ENCODE data around the gene TBC1D1.

TBC1D1 gene

DNA sequence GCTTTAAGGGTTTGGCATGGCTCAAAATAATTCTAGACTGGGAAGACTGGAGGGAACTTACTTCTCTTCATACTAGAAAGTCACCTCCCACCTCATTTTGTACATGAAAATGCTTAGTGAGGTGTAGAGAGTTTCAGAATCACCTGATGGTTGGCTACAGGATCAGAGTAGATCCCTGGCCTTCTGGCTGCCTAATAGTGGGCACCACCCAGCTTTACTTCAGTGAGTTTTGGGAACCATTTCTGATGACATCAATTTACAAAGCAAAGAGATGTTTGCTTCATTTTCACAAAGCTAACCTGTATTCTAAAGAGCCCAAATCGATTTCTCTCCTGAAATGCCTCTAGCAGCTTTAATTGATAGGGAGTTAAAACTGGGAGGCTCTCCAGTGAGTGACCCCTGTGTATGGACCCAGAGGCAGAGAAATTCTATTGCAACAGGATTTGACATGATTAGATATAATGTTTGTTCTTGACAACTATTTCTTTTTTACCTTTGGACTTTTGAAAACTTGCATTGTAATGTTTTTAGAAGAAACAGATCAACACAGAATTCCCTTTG is 249.8 kb downstream of the TBC1D1 start:
- Histone ChIP-seq H3K36me3 (replicated peaks) (no peaks in the 10 kb centered on the region; the same call in 1 of the 2 replicates), H3K27me3 (ENCODE audit: low read depth) (no peaks in the 10 kb centered on the region), H3K4me1 (no peaks in the 10 kb centered on the region), H3K4me3 (no peak overlapping the region), H3K9me3 (no peaks in the 10 kb centered on the region)
- in situ Hi-C loops (cut with MboI; ENCODE audit: low sequenced_read_pairs), result no loop called here
- DNase-seq (ENCODE audit: low spot score in 2 of 2), result no peak

DNA sequence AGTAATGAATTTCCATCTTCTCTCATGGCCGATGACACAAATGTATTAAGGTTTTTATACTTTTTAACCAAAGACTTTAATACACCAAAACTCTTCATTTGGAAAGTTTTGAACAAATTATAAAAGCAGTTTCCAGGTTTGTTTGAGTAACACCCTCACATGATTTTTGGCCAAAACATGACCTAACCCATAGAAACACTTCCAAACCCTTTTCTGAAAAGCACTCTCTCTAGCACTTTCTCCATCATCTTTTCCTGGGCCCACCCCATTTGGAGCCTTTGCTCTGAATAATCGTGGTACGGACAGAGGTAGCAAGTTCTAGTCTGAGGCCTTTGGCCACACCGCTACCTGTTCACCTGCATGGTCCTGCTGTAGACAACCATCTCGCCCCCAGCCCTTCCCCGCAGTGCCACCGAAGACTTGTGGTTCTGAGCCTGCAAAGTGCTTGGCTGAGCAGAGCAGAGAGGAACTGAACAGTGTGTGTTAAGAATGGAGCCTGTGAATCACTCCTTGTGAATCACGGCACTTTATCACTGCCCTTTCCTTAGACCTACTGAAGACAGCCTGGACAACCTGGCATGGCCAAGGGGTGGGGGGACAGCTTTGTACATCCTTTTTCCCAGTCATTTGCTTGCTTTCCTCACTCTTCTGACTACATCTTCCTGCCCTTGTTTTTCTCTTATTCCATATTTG is 251.1 kb downstream of the TBC1D1 start:
- no peaks in the 10 kb centered on the region; the same call in 1 of the 2 replicates for H3K36me3 ChIP-seq (replicated peaks)
- DNase-seq (ENCODE audit: low spot score in 2 of 2), result no peak
- in situ Hi-C loops (cut with MboI; ENCODE audit: low sequenced_read_pairs), result no loop called here
- no peaks in the 10 kb centered on the region for H3K9me3 ChIP-seq
- H3K4me3 ChIP-seq, result no peak overlapping the region
- H3K4me1 ChIP-seq, result no peaks in the 10 kb centered on the region
- H3K27me3 ChIP-seq (ENCODE audit: low read depth), result no peaks in the 10 kb centered on the region

DNA sequence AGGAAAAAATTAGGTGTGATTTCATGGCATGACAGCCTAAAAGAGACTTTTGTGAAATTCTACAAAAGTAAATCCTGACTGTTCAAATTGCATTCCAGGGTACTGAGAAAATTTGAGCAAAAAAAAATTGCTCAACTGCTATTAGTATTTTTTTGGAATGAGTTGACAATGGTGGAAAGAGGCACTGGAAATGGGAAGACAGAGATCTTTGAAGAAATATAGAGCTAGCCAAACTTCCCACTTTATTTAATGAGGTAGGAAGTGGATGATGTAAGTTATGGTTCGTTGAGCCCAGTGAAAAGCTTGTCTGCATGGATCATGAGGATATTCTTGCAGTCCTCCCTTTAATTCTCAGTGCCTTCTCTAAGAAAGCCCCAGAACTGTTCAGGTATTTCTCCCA is 253.1 kb downstream of the TBC1D1 start:
- in situ Hi-C loops (cut with MboI; ENCODE audit: low sequenced_read_pairs), result no loop called here
- Histone ChIP-seq H3K27me3 (ENCODE audit: low read depth) (no peaks in the 10 kb centered on the region), H3K9me3 (no peaks in the 10 kb centered on the region), H3K4me3 (no peak overlapping the region), H3K4me1 (no peaks in the 10 kb centered on the region), H3K36me3 (replicated peaks) (no peaks in the 10 kb centered on the region; the same call in 1 of the 2 replicates)
- no peak for DNase-seq (ENCODE audit: low spot score in 2 of 2)

DNA sequence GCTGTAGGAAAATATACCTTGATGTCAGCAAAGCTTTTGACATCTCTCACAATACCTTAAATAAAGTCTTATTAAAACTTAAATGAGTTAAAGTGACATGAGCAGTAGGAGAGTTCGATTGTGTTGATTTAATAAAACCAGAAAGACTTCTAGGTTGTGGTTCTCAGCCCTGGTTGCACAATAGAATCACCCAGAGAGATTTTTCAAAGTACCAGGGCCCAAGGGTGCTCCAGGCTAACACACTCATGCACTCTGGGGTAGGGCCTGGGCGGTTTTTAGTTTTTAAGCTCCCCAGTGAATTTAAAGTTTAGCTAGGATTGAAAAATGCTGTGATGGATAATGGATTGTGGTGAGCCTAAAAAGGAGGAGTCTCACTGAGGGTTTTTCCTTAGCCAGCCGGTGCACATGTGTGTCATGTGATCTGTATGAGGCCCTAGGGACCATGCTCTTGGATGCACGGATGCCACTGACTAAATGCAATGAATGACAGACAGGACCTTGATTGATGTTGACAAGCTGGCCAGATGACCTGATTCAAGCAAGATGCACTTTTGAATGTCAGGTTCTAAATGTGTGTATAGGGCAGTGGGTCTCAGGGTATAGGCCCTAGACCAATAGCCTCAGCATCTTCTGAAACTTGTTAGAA is 254.3 kb downstream of the TBC1D1 start:
- Histone ChIP-seq H3K36me3 (replicated peaks) (no peaks in the 10 kb centered on the region; the same call in 1 of the 2 replicates), H3K27me3 (ENCODE audit: low read depth) (no peaks in the 10 kb centered on the region), H3K4me3 (no peak overlapping the region), H3K9me3 (no peaks in the 10 kb centered on the region), H3K4me1 (no peaks in the 10 kb centered on the region)
- DNase-seq (ENCODE audit: low spot score in 2 of 2), result no peak
- in situ Hi-C loops (cut with MboI; ENCODE audit: low sequenced_read_pairs), result no loop called here

DNA sequence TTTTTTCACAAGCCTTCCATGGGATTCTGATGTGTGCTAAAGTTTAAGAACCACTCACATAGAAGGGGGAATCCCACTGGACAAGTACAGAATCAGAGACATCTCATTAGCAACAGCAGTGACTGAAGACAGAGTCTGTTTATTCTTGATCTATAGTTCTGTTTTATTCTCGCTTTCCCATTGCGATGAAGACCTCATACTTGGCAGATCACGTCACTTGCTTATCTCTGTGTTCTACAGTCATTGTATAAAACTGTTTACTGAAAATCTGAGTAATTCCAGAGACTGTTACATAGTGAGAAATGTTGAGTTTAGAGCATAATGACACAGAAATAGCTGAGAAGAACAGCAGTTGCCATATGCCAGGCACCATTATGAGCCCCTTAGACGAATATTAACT is 254.9 kb downstream of the TBC1D1 start:
- H3K27me3 ChIP-seq (ENCODE audit: low read depth), result no peaks in the 10 kb centered on the region
- H3K4me3 ChIP-seq, result no peak overlapping the region
- H3K9me3 ChIP-seq, result no peaks in the 10 kb centered on the region
- H3K4me1 ChIP-seq, result no peaks in the 10 kb centered on the region
- in situ Hi-C loops (cut with MboI; ENCODE audit: low sequenced_read_pairs), result no loop called here
- no peak for DNase-seq (ENCODE audit: low spot score in 2 of 2)
- H3K36me3 ChIP-seq (replicated peaks), result no peaks in the 10 kb centered on the region

DNA sequence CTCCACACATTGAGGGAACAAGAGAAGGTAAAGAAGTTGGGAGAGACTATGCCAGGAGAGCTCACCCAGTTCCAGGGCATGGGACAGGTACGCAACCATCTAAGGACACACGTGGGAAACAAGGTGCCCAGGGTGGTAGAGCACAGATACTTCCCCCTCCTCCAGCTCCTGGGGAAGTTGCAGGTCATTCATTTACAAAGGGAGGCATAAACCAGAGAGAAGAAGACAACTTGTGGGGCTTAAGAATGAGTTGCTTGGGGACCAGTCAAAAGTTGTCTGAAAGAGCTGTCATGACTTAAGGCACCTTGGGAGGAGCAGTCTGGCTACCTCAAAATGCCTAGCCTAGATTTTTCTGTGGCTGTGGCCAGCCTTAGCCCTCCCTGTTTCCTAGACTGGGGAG is 255.5 kb downstream of the TBC1D1 start:
- H3K36me3 ChIP-seq (replicated peaks), result no peaks in the 10 kb centered on the region
- no peaks in the 10 kb centered on the region for H3K4me1 ChIP-seq
- in situ Hi-C loops (cut with MboI; ENCODE audit: low sequenced_read_pairs), result no loop called here
- H3K4me3 ChIP-seq, result no peak overlapping the region
- no peaks in the 10 kb centered on the region for H3K9me3 ChIP-seq
- no peak for DNase-seq (ENCODE audit: low spot score in 2 of 2)
- H3K27me3 ChIP-seq (ENCODE audit: low read depth), result no peaks in the 10 kb centered on the region

DNA sequence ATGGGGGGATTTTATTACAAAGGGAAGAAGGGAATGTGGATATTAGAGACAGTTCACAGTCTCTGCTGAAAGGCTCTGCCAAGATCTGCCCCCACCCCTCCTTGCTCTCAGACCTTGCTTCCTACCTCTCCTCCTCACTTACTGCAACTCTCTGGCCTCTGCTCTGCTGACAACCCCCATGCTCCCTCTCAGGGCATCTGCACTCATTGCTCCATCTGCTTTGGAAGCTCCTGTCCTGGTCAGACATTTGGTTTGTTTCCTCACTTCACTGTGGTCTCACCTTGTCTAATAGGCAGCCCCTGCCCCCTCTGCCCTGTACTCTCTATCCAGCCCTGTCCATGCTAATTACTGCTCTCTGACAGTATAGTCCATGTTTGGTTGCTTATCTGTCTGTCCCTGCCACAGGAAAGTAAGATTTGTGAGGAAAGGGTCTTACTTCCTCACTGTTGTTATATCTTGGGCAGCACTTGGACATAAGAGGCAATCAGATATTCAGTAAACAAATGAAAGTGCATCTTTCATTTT is 258.6 kb downstream of the TBC1D1 start:
- no peaks in the 10 kb centered on the region for H3K36me3 ChIP-seq (replicated peaks)
- in situ Hi-C loops (cut with MboI; ENCODE audit: low sequenced_read_pairs), result no loop called here
- DNase-seq (ENCODE audit: low spot score in 2 of 2), result no peak
- no peaks in the 10 kb centered on the region for H3K27me3 ChIP-seq (ENCODE audit: low read depth)
- H3K4me3 ChIP-seq, result no peak overlapping the region
- no peaks in the 10 kb centered on the region for H3K9me3 ChIP-seq
- H3K4me1 ChIP-seq, result no peaks in the 10 kb centered on the region

DNA sequence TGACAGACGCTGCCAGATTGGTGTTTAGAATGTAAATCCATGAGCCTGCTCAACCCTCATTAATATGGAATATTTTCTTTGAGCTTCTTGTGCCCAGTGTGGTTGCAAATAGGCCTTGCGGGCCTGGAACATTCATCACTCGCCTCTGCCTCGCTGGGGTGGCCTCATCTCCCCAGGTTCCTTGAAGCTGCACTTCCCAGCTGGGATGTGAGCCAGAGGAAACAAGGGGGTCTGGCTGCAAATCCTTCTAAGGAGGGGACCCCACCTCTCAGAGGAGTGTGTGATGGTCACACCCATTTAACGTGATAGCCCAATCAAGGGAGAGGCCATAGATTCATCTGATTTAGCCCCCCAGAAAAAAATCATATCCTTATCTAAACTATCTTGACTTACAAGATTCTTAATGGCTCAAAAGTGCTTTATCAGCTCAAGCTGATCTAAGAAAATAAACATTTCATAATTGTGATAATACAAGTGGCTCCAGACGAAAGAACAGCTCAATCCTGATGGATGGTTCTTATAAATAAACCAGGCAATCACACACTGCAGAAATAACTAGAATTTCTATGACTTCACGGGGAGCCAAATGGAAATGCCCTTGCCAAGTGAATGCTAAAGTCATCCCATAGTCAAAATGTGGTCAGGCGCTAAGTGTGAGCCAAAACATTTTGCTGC is 259.2 kb downstream of the TBC1D1 start:
- H3K9me3 ChIP-seq, result no peaks in the 10 kb centered on the region
- no peak for DNase-seq (ENCODE audit: low spot score in 2 of 2)
- no peaks in the 10 kb centered on the region for H3K4me1 ChIP-seq
- in situ Hi-C loops (cut with MboI; ENCODE audit: low sequenced_read_pairs), result no loop called here
- no peaks in the 10 kb centered on the region for H3K36me3 ChIP-seq (replicated peaks)
- H3K4me3 ChIP-seq, result no peak overlapping the region
- H3K27me3 ChIP-seq (ENCODE audit: low read depth), result no peaks in the 10 kb centered on the region

DNA sequence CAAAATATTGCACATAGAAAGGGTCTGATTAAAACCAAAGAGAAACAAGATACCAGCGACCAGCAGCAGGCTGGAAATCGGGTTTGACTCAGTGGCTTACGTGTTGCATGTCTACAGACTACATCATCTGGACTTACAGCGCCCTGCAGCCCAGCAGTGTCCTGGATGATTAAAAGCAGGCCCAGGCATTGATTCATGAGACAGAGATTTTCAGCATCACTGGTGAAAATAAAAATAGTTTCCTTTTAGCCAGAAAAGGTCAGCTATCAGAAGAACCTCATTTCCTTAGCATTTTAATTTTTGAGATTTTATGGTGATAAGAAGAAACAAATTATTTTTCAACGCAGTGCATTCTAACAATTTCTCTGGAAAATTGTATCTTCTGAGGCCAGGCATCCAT is 259.9 kb downstream of the TBC1D1 start:
- no peak for DNase-seq (ENCODE audit: low spot score in 2 of 2)
- H3K4me1 ChIP-seq, result no peaks in the 10 kb centered on the region
- H3K9me3 ChIP-seq, result no peaks in the 10 kb centered on the region
- no peaks in the 10 kb centered on the region for H3K36me3 ChIP-seq (replicated peaks)
- H3K27me3 ChIP-seq (ENCODE audit: low read depth), result no peaks in the 10 kb centered on the region
- no peak overlapping the region for H3K4me3 ChIP-seq
- in situ Hi-C loops (cut with MboI; ENCODE audit: low sequenced_read_pairs), result no loop called here

DNA sequence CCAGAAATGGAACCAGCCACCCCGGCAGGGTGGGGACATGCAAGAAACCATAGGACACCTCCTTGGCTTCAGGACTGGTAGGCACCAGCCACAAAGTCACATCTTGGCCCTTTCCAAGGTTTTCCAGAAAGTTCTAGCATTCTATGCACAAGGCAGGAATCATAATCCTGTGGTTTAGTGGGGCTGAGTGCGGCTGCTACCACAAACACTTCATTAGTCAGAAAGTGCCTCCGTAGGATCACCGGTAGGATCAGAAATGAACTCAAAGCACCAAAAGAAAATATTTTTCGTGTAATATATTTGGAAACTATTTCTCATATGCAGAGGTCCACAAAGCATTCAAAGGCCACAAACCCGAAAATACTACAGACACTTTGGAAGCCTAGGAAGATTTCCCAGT is 261.0 kb downstream of the TBC1D1 start:
- Histone ChIP-seq H3K36me3 (replicated peaks) (no peaks in the 10 kb centered on the region), H3K4me3 (no peak overlapping the region), H3K9me3 (no peaks in the 10 kb centered on the region), H3K4me1 (no peaks in the 10 kb centered on the region), H3K27me3 (ENCODE audit: low read depth) (no peaks in the 10 kb centered on the region)
- no peak for DNase-seq (ENCODE audit: low spot score in 2 of 2)
- in situ Hi-C loops (cut with MboI; ENCODE audit: low sequenced_read_pairs), result no loop called here

DNA sequence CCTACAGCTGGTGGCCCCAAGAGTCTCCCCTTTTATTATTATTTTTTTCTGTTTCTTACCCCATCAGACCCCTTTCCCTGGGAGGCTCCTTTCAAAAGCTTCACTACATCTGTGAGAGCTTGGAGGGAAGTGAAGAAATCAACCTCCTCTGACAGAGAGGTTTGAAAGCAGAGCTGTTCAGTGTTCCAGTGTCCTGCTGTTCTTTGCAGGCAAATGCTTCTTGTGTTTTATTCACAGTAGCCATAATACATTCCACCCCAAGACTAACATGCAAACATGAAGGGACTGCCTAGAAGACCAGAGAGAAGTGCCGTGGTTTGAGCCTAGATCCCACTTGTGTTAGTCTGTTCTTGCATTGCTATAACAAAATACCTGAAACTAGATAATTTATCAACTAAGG is 261.4 kb downstream of the TBC1D1 start:
- no peak for DNase-seq (ENCODE audit: low spot score in 2 of 2)
- in situ Hi-C loops (cut with MboI; ENCODE audit: low sequenced_read_pairs), result no loop called here
- H3K4me3 ChIP-seq, result no peak overlapping the region
- no peaks in the 10 kb centered on the region for H3K27me3 ChIP-seq (ENCODE audit: low read depth)
- no peaks in the 10 kb centered on the region for H3K36me3 ChIP-seq (replicated peaks)
- no peaks in the 10 kb centered on the region for H3K4me1 ChIP-seq
- H3K9me3 ChIP-seq, result no peaks in the 10 kb centered on the region

DNA sequence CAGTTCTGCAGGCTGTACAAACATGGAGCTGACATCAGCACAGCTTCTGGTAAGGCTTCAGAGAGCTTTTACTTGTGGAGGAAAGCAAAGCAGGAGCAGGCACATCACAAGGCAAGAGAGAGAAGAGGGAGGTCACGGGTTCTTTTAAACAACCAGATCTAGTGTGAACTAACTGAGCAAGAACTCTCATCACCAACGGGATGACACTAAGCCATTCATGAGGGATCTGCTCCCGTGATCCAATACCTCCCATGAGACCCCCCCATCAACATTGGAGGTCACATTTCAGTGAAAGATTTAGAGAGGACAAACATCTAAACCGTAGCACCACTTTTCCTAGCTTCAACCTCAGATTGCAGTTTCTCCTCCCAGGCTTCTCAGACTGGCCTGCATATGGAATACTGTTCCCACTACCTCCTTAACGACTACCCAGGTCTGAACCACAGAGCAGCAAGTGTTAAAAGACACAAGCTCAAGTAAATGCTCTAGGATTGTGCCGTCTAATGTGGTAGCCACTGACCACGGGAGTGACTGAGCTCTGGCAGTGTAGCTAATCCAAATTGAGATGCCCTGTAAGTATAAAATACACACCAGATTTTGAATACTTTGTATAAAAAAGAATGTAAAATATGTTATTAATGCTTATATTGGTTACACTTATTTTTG is 262.0 kb downstream of the TBC1D1 start:
- in situ Hi-C loops (cut with MboI; ENCODE audit: low sequenced_read_pairs), result no loop called here
- H3K9me3 ChIP-seq, result no peaks in the 10 kb centered on the region
- H3K27me3 ChIP-seq (ENCODE audit: low read depth), result no peaks in the 10 kb centered on the region
- H3K4me3 ChIP-seq, result no peak overlapping the region
- DNase-seq (ENCODE audit: low spot score in 2 of 2), result no peak
- no peaks in the 10 kb centered on the region for H3K4me1 ChIP-seq
- no peaks in the 10 kb centered on the region for H3K36me3 ChIP-seq (replicated peaks)

DNA sequence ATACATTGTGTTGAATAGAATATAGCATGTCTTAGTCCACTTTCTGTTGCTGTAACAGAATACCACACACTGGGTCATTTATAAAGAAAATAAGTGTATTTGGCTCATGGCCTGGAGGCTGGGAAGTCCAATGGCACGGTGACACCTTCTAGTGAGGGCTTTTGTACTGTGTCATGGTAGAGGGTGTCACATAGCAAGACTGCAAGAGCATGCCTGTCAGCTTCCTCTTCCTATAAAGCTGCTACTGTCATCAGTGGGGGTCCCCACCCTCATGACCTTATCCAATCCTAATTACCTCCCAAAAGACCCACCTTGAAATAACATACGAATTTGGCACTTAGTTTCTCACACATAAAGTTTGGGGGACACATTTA is 262.5 kb downstream of the TBC1D1 start:
- Histone ChIP-seq H3K27me3 (ENCODE audit: low read depth) (no peaks in the 10 kb centered on the region), H3K4me3 (no peak overlapping the region), H3K9me3 (no peaks in the 10 kb centered on the region), H3K4me1 (no peaks in the 10 kb centered on the region), H3K36me3 (replicated peaks) (no peaks in the 10 kb centered on the region)
- in situ Hi-C loops (cut with MboI; ENCODE audit: low sequenced_read_pairs), result no loop called here
- DNase-seq (ENCODE audit: low spot score in 2 of 2), result no peak

Measured in HAP-1 (cell line).